Measurements from ENCODE around the gene CORO2A. TPM values are rescaled to one million over a fixed set of nuclear protein-coding genes. Genes with fewer than 3 reads are reported as not detected.
"Not testable (repeated sequence)": the region's sequence is repeated elsewhere in the genome, so short reads cannot be mapped to it uniquely, and the experiment has no call there.

The CORO2A gene
- polyA plus RNA-seq, 4 donors = 2.1 to 2.8 (median 2.1) TPM

DNA sequence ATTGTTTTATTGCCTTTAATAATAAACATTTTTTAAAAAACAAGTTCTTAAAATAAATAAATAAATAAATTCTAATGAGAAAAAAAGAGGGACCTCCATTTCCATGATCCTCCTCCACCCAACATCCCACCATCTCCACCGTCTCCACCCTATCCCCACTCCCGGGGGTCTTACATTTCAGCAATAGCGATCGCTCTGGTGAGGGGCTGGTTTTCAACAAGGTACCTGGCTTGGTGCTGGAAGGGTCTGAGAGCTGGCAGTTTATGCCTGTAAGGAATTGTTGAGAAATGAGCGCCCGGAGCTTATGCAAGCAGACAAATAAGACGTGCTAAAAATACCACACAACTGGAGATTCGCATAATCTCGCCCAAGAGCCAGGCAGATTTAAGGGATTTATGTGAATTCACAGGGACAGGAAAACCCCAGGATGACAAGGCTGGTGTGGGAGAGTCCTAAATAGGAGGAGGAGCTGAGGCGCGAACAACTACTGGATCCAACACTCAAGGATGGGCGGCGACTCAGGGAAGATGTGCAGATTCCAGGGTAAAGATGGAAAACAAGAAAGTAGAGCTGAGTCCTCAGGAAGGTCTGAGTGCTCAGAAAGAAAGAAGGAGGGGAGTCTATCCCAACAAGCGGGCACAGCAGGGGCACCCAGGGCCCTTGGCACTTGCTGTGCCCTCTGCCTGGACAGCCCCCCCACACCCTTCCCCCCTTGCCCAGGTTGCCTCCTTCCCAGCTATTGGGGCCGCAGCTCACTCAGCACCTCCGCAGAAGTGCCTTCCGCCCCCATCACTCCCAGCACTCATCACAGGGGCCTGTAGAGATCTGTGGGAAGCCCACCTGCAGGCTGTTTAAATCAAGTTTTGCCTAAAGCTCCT is 100.5 kb downstream of the CORO2A start:
- DNase-seq (ENCODE audit: low read depth in 4 of 4, low spot score in 2 of 4) = no peak

DNA sequence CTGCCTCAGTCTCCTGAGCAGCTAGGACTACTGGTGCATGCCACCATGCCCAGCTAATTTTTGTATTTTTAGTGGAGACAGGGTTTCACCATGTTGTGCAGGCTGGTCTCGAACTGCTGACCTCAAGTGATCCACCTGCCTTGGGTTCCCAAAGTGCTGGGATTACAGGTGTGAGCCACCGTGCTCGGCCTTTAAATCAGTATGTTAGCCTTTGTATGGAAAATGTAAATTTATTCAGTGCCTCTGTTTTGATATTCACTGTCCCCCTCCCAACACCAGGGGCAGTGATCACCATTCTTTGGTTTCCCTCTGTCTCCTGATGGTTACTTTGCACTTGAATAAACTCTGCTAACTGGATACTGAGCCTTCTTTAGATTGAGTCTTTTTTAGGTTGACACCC is 101.8 kb downstream of the CORO2A start:
- not testable (repeated sequence) for DNase-seq (ENCODE audit: low read depth in 4 of 4, low spot score in 2 of 4)

DNA sequence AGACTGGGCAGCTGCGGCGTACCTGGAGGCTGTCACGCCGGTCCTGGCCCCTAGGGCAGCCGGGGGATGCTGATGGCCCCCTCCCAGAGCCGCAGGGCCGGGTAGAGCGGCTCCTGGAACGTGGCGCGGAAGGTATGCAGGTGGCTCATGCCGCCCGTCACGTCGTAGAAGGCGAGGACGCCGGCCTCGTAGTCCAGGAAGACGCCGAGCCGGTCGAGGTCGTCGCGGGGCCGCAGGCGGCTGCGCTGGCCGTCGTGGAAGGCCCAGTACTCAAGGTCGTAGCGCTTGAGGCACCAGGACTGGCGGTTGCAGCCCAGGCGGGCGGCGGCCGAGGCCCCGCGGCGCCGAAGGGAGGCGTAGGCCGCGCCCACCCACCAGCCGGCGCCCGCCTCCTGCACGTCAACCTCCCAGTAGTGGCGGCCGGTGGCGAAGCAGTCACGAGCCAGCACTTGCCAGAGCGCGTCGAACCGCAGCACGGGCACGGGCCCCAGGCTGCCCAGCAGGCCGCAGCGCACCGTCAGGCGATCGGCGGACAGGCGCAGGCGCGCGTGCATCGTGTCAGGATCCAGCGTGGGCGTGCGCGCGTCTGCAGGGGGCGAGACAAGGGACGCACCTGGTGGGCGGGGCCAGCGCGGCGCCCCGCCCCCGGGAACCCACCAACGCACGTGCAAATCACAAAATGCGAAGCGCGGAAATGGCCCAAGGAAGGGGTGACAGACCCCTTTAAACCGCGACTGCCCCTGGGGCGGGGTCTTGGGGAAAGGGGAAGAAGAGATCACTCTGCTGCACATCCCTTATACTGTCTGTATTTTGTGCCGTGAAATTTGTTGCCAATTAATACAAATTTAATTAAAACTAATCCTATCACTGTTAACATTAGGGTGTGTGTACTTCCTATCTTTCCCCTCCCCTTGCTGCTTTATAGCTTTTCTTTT is 104.8 kb downstream of the CORO2A start:
- peak in 3 of 4 donors; percentile 26 to 44 (median 32) for DNase-seq (ENCODE audit: low read depth in 4 of 4, low spot score in 2 of 4)

DNA sequence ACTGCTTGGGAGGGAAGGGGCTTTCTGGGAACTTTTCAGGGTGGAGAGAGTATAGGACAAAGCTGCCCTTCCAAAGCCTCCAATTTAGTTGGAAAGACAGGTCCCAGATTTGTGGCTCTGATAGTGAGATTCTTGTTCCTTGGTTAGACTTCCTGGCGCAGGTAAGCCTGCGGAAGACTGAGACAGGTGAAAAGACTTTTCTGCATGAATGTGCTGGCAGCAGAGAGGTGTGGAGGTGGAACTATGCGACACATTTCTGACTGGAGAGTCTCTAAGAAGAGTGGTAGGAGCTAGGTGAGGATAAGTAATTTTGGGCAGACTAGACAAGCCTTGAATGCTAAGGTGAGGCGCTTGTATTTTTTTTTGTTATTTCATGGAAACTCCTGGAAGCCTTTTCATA is 106.0 kb downstream of the CORO2A start:
- DNase-seq (ENCODE audit: low read depth in 4 of 4, low spot score in 2 of 4) = no peak

DNA sequence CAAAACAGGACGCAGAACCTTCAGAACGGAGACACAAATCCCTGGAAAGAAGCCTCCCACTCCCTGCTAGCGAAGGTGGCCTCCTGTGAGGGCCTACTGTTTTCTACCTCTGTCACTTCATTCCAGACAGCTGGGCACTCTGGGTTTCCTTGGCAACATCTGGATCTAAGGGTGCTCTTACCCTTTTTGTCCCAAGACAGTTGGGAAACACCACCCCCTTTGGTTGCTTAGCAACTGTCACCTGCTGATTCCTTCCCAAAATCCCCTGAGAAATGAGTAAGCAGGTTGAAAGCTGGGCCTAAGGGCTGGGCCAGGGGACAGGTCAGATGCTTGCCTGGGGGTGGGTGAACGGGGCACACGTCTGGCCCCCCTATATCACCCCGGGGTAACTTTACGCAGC is 106.5 kb downstream of the CORO2A start:
- no peak for DNase-seq (ENCODE audit: low read depth in 4 of 4, low spot score in 2 of 4)

DNA sequence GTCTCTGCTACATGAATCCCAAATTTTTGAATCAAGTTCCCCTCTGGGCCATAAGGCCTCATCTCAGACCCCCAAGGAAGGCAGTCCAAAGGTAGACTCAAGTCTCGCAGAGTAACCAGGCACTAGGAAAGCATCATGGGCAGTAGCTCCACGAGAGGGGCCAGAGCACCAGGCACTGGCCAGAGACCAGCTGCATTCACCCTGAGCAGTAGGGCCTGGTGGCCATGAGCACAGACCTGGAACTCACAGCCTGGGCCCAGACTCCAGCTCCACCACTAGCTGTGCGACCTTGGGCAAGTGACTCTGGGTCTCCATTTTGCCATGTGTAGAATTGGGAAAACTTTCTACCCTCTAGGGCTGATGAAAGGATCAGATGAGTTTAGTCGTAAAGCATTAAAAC is 107.4 kb downstream of the CORO2A start:
- no peak for DNase-seq (ENCODE audit: low read depth in 4 of 4, low spot score in 2 of 4)

DNA sequence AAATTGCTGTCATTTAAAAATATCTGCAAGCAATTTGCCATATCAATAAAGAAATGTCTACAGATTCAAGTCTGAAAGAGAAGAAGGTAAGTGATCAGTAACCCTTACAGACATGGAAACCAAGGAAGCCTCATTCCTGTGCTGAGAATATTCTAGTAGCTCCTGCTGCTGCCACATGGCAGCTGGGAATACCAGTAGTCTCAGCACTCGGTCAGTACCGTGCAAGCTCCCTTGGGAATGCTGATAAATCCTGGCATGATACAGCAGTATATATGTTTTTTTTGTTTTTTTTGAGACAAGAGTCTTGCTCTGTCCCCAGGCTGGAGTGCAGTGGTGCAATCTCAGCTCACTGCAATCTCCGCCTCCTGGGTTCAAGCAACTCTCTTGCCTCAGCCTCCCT is 108.0 kb downstream of the CORO2A start:
- DNase-seq (ENCODE audit: low read depth in 4 of 4, low spot score in 2 of 4) = no peak

DNA sequence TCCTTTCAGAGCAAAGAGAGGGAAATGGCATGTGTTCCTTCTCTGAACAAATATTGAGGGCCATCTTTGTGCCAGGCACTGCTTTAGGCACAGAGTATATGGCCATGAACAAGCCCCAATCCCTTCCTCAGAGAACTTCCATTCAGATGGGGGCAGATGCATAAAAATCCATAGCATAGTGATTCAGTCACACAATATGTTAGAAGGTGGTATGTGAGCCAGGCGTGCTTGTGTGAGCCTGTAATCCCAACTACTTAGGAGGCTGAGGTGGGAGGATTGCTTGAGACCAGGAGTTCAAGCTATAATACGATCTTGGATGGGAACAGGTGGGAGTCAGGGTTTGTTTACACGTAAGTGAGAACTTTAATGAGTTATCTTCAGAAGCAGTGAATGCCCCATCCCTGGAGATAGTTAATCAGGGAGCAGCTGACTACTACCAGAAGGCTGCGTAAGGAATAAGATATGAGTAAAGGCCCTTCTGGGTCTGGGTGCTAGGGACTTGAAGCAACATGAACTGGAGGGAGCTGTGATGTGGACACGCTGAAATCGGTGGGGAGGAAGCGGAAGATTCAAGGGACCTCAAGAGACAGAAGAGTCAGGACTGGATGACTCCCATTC is 108.8 kb downstream of the CORO2A start:
- DNase-seq (ENCODE audit: low read depth in 4 of 4, low spot score in 2 of 4) = no peak

DNA sequence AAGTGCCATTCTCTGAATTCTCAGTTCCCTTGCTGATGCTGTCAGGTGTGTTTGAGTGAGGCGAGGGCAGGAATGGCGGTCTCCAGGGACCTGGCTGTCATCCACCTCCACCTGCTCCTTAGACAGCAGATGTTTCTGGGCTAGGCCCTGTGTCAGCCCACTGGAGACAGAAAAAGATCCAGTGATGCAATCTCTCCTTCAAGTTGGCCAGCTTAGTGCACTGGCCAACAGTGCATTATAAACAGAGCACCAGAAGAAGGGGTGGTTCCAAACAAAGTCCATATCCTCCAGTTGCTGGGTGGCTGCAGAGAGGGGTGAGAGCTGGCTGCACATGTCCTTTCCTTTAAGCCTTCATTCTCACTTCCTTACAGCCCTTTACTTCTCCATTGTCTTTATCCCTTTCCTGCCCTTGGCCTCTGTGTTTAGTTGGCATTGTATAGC is 109.4 kb downstream of the CORO2A start:
- no peak for DNase-seq (ENCODE audit: low read depth in 4 of 4, low spot score in 2 of 4)

DNA sequence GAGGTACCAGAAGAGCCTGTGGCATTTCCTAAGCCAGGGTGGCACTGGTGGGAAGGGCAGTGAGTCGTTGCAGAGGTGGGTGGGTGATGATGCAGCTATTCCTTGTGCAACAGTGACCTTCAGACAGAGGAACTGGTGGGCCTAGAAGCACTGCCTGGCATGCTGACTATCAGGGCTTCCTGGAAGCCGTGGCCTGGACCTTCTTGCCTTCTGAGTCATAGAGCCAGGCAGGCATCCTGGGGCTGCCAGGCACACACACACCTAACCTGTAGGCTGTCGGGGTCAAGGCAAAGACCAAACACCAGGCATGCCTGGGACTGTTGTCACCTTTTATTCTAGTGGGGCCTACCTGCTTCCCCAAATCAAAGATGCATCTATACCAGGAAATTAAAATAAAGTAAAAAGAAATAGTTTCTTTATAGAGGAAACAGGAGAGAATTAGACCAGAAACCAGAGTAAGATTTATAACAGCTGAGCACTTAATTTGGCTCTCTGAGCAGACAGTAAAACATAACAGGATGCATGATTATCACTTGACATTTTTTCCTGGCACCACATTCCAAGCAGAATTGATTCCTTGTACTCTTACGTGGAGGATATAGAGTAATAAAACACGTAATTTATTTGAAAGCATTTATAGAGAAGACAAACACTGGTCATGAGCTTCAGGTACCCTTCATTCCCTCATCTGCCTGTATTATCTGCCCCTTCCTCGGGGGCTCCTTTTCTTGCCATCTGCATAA is 110.8 kb downstream of the CORO2A start:
- DNase-seq (ENCODE audit: low read depth in 4 of 4, low spot score in 2 of 4) = no peak

DNA sequence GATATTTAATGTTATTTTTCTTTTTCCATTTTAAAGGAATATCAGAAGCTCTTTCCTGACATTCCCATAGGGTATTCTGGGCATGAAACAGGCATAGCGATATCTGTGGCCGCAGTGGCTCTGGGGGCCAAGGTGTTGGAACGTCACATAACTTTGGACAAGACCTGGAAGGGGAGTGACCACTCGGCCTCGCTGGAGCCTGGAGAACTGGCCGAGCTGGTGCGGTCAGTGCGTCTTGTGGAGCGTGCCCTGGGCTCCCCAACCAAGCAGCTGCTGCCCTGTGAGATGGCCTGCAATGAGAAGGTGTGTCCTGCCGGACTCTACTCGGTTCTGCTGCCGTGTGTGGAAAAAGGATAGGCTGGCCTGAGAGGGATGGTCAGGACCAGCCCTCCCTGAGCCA is 111.7 kb downstream of the CORO2A start:
- no peak for DNase-seq (ENCODE audit: low read depth in 4 of 4, low spot score in 2 of 4)

DNA sequence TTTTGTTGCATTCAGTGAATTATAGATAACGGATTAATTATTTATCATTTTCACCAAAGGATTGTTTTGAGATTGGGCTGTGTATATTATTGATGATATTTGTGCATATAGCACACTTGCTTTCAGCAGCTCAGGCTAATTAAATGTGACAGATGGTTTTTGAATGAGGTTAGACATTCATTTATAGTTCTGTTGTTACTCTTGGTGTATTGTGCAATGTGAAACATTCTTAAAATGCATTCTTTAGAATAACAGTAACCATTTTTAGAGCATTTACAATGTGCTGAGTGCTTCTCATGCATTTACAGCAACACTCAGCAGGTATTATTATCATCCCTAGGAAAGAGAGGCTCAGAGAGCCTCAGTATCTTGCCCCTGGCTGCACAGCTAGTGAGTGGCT is 112.1 kb downstream of the CORO2A start:
- no peak for DNase-seq (ENCODE audit: low read depth in 4 of 4, low spot score in 2 of 4)

DNA sequence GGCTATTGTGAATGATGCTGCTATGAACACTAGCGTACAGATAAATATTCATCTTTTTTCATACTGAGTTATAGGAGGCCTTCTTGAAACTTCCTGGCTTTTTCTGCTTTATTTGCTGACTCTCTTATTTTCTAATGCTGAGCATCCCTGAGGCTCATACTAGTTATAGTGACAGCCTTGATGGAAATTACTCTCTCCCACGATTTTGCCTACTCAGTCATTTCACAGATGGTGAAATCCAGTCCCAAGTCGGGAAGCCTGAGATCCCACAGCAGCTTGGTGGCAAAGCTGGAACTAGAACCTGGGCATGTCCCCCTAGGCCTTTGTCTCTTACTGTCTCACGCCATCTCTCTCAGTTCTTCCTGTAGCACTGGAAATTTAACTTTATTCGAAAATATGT is 113.5 kb downstream of the CORO2A start:
- no peak for DNase-seq (ENCODE audit: low read depth in 4 of 4, low spot score in 2 of 4)

DNA sequence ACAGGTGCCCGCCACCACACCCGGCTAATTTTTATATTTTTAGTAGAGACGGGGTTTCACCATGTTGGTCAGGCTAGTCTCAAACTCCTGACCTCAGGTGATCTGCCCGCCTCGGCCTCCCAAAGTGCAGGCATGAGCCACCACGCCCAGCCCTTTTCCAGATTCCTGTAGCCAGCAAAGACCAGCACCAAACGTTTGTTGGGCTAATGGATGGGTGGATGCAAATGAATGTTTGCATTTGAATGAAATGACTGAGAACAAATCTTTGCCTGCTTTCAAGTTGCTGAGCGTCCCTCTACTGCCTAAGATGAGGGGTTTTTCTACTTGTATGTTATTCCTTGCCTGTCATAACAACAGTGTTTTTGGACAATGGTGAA is 115.9 kb downstream of the CORO2A start:
- DNase-seq (ENCODE audit: low read depth in 4 of 4, low spot score in 2 of 4) = not testable (repeated sequence)

DNA sequence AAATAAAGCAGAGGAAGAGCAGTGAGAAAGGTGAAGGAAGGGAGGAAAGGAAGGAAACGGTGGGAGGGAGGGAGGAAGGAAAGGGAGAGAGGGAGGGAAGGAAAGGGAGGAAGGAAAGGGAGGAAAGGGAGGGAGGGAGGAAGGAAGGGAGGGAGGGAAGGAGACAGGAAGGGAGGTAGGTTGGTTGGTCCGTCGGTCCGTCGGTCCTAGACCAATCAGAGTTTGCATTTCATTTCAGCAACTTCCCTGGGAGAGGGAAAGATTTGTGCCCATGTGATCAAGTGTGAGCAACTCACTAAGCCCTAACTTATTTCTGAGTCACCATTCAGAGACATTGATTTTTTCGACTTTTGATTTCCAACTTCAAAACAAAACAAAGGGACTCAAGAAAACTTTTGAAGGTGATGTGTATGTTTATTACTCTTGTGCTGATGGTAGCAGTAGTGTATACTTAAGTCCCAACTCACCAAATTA is 117.1 kb downstream of the CORO2A start:
- no peak for DNase-seq (ENCODE audit: low read depth in 4 of 4, low spot score in 2 of 4)

DNA sequence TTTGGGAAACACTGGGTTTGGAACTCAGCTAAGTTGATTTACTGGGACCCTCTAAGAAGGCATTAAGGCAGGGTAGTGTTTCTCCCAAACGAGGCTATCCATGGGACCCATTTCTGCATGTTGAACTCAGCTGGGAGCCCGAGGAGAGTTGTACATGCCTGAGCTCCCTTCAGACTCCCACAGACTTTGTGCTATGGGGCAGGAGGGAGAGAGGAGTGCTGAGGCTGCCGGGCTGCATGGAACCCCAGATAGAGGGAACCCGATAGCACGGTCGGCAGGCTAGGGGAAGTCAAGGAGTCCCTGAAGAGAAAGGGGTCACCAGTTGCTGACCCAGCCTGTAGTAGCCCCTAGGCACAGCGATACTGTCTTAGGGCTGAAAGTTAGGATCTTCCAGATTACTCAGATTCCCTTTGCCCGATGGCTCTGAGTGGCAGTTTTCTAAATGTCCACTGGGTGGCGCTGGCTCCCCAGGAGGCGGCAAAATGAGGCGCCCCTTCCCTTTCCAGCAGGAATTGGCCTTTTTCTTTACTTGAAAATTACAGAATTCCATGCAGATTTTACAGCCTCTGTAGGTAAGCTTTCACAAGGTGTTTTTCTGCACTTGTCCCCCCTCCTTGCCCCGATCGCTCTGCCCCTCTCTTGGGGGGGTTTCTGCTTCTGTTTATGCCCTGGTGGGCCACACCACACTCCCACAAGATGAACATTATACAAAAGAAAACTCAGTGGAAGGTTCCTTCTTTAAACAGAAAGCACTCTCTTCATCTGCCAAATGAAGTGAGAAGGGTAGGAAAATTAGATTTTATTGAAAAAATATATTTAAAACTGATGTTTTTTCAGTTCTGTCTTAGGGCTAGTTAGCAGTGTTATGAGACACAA is 118.1 kb downstream of the CORO2A start:
- peak in 2 of 4 donors; percentile 36 to 45 for DNase-seq (ENCODE audit: low read depth in 4 of 4, low spot score in 2 of 4)

DNA sequence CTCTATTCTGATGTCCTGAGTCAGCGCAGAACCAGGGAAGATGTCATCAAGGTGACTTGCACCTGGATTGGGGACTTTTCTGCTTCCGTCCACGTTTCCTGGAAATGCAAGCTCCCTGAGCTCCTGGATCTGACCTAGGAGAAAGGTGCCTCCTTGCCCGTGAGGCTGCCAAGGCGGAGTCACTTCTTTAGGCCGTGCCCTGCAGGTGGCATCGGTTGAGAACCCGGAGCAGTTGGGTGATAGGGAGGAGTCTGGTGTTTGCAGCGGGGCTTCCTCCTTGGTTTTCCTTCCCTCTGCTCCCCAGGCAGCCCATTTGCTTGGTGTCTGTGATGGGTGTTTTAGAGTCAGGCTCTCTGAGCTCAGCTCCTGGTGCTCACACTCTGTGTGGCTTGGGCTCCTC is 120.7 kb downstream of the CORO2A start:
- DNase-seq (ENCODE audit: low read depth in 4 of 4, low spot score in 2 of 4) = no peak

Measured in left renal cortex interstitium (tissue), 4 donors.